GM12864 (cell line): ENCODE results near the gene APOB.

Experiments used
- DNase-seq: peaks from one replicate; pipeline ENCODE4 v3.0.0-alpha.2; 2011; ENCODE audit warnings: low read depth
- H3K4me3 ChIP-seq: 2 replicates; pipeline ENCODE4 v1.5.1; 2011; ENCODE audit warnings: mild to moderate bottlenecking, low read depth, low read length, control low read depth
- TF ChIP-seq, protein P1 (sequence below): IDR thresholded peaks from 2 replicates; pipeline ENCODE4 v1.5.1; 2011; ENCODE audit warnings: low read depth, mild to moderate bottlenecking, moderate library complexity, low read length, control low read depth, inconsistent platforms; ENCODE audit errors: missing control alignments

The APOB gene

DNA sequence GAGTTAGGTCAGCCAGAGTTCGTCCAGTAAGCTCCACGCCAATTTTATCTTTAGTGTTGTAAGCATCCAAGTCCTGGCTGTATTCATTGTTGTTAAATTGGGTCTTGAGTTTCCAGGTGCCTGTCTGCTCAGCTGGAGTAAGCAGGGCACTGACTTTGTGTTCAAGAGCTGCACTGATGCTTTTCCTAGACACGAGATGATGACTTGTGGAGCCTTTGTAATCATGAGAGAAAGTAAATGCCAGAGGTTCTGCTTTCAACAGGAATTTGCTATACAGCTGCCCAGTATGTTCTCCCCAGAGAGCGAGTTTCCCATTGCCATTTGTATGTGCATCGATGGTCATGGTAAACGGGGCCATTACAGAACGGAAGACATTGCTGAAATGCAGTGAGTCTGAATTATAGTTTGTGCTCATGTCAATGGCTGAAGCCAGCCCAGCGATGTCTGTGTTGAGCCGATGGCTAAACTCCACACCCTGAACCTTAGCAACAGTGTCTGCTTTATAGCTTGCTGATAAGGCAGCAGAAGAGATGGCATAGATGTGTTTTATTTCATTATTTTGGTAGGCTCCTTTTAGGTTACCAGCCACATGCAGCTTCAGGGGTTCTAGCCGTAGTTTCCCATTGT, 32.9 kb downstream of the APOB start:
- no peak for DNase-seq
- TF ChIP-seq, protein P1, sequence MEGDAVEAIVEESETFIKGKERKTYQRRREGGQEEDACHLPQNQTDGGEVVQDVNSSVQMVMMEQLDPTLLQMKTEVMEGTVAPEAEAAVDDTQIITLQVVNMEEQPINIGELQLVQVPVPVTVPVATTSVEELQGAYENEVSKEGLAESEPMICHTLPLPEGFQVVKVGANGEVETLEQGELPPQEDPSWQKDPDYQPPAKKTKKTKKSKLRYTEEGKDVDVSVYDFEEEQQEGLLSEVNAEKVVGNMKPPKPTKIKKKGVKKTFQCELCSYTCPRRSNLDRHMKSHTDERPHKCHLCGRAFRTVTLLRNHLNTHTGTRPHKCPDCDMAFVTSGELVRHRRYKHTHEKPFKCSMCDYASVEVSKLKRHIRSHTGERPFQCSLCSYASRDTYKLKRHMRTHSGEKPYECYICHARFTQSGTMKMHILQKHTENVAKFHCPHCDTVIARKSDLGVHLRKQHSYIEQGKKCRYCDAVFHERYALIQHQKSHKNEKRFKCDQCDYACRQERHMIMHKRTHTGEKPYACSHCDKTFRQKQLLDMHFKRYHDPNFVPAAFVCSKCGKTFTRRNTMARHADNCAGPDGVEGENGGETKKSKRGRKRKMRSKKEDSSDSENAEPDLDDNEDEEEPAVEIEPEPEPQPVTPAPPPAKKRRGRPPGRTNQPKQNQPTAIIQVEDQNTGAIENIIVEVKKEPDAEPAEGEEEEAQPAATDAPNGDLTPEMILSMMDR = no peak
- no peak overlapping the region for H3K4me3 ChIP-seq

DNA sequence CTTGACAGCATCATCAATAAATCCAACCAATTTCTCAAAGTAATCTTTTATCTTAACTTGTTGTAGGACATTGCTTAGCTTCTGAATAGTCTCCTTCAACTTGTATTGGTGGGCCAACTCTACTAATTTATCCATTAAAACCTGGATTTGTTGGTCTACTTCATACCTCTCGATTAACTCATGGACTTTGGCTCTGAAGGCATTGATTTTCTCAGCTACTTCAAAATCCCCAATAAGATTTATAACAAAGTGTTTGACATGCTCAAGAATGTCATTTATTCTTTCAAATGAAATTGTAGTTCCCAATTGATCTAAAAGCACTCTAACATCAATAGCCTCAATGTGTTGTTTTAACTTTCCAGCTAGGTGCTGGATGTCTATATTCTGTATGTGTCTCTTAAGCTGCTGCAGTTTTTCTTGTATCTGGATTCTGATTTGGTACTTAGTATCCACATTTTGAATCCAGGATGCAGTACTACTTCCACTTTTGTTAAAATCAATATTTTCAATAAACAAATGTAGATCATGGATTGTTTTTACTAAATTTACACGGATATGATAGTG, 34.1 kb downstream of the APOB start:
- no peak overlapping the region for H3K4me3 ChIP-seq
- DNase-seq = no peak
- TF ChIP-seq, protein P1 = no peak

DNA sequence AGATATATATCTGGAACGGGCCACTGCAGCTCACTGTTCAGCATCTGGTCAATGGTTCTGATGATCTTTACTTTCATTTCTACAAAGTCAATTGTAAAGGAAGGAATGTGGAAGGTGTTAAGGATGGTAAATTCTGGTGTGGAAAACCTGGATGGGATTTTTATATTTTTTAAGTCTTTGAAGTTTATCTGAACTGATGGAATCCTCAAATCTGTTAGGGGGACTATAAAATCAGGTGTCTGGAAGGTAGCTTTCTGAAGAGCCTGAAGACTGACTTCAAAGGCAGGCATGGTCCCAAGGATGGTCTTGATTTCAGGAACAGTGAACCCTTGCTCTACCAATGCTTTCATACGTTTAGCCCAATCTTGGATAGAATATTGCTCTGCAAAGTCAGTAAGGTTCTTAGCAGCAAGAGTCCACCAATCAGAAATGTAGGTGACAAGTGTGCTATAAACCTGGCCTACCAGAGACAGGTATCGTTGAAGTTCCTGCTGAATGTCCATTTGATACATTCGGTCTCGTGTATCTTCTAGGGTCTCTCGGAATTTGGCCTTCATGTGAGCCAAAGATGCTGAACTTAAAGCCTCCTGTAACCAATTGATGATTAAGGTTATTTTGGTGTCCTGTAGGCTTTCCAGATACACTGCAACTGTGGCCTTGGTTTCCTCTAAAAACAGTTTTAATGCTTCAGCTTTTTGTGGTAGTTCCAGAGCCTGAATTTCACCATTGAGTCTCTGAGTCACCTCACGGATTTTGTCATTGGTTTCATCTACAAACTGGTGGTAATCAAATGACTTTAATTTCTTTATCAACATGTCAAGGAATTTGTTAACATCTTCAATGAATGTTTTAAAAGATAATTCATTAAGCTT, 34.8 kb downstream of the APOB start:
- TF ChIP-seq, protein P1 = no peak
- H3K4me3 ChIP-seq = no peak overlapping the region
- no peak for DNase-seq

DNA sequence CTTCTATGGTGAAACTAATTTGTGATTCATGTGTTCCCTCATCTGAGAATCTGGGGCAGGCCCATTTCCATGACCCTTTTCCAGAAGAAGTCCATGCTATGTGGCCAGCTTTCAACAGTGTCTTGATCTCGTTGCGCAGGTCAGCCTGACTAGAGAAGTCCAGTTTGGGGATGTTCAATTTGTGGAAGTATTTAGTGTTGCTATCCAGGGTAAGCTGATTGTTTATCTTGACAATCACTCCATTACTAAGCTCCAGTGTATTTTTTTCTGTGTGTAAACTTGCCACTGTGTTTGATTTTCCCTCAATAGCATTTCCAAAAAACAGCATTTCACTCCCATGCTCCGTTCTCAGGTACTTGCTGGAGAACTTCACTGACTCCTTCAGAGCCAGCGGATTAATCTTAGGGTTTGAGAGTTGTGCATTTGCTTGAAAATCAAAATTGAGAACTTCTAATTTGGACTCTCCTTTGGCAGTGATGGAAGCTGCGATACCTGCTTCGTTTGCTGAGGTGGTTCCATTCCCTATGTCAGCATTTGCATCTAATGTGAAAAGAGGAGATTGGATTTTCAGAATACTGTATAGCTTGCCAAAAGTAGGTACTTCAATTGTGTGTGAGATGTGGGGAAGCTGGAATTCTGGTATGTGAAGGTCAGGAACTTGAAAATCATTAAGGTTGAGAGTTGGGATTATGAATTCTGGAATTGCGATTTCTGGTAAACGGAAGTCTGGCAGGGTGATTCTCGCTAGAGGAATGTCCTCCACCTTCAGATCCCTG, 35.7 kb downstream of the APOB start:
- H3K4me3 ChIP-seq = no peak overlapping the region

DNA sequence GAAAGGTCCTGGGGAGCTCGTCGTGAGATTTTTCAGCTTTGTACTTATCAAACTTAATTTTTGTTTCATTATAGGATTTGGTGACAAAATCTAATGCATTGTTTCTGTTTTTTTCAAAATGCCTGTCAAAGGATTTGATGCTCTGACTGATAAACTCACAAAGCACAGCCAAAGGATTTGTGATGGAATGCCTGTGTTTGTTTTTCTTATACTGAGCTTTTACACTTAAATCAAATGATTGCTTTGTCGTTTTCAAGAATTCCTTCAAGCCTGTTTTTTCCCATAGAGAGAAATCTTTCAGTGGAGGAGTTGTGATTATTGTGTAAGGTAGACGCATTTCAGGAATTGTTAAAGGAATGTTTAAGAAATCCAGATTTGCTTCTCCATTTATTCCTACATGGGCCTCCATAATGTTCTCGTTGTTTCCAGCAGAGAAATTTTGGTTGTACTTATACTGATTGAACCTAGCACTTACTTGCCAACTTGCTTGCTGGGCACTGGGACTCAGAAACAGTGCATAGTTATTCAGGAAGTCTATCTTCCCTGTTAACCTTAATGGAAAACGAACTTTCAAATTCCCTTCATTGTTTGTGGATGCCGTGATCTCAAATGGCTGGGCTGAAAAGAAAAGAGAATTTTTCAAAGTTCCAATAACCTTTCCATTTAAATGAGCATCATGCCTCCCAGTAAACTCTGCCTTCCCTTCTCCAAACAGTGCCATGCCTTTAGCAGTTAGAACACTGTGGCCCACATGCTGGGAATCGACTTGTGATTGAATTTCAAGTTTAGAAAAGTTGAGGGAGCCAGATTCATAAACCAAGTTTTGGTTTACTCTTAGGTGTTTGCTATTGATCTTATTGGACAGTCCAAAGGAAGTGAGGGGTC, 36.5 kb downstream of the APOB start:
- TF ChIP-seq, protein P1 = no peak
- no peak overlapping the region for H3K4me3 ChIP-seq
- DNase-seq = no peak

More for the DNA sequence above, 35.7 kb downstream of the APOB start:
- DNase-seq = no peak
- TF ChIP-seq, protein P1 = no peak
